ENCODE results near the gene HOXA5.

The HOXA5 gene

DNA sequence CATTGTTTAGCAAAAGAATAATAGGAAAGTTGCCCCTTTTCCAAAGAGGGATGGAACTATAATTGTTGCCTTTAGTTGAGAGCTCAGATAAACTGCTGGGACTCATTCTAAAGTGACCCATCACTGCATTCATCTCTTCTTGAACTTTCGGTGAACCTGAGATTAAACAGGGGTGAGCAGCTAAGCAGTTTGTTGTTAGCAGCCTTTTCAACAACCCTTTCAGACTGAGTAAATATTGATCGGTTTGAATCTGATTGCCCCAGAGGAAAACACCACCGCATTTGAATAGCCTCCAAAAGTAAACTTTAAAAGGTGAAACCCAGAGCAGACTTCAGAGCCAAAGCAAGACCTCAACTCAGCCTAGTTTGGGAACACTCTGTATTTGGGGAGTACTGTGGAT, 52.4 kb downstream of the HOXA5 start:
- peaks cover 35% of the 10 kb centered on the region for H3K4me1 ChIP-seq (ENCODE audit: control insufficient read depth, insufficient read depth, low read length, poor library complexity, severe bottlenecking)
- no peak overlapping the region for H3K27ac ChIP-seq (ENCODE audit: low read depth, low read length, severe bottlenecking)
- H3K36me3 ChIP-seq (ENCODE audit: control insufficient read depth, insufficient read depth, low read length) = no peaks in the 10 kb centered on the region
- WGBS, 2 experiments (ENCODE audit: insufficient coverage in 2 of 2) = 17% methylated on average over 1 of the region's 3 CpGs; no CpG with 5 or more reads in 1 of the 2 experiments
- H3K4me3 ChIP-seq (ENCODE audit: extremely low read depth, insufficient read depth, low read length, poor library complexity, severe bottlenecking) = no peak overlapping the region
- no peaks in the 10 kb centered on the region for H3K9me3 ChIP-seq (ENCODE audit: control insufficient read depth, low read length)
